IPS-20b (cell line): ENCODE results near the gene KSR2.

Experiments
- H3K27ac ChIP-seq: one replicate; pipeline ENCODE4 v1.5.1; 2013; ENCODE audit warnings: low read length
- H3K27me3 ChIP-seq: 2 replicates; pipeline ENCODE4 v1.6.1; 2013; ENCODE audit warnings: mild to moderate bottlenecking, low read length, inconsistent platforms; ENCODE audit not compliant: insufficient read depth
- H3K36me3 ChIP-seq: 2 replicates; pipeline ENCODE4 v1.6.1; 2013; ENCODE audit warnings: low read depth, mild to moderate bottlenecking, inconsistent platforms, low read length, moderate library complexity; ENCODE audit not compliant: insufficient read depth
- H3K4me1 ChIP-seq: 2 replicates; pipeline ENCODE4 v1.6.1; 2013; ENCODE audit warnings: mild to moderate bottlenecking, control low read depth, inconsistent platforms, low read length, moderate library complexity; ENCODE audit not compliant: insufficient read depth
- H3K4me3 ChIP-seq: 2 replicates; pipeline ENCODE4 v1.5.1; 2013; ENCODE audit warnings: mild to moderate bottlenecking, low read length, inconsistent platforms
- H3K9ac ChIP-seq: 2 replicates; pipeline ENCODE4 v1.6.1; 2013; ENCODE audit warnings: low read depth, mild to moderate bottlenecking, inconsistent platforms, low read length, moderate library complexity
- H3K9me3 ChIP-seq: 2 replicates; pipeline ENCODE4 v1.6.1; 2013; ENCODE audit warnings: mild to moderate bottlenecking, low read depth, low read length, inconsistent platforms; ENCODE audit not compliant: insufficient read depth

KSR2 gene

GRCh38 chr12:117433878-117434277, 534.9 kb downstream of the KSR2 start:
- no peak overlapping the region for H3K4me3 ChIP-seq
- no peak overlapping the region for H3K9ac ChIP-seq
- H3K27me3 ChIP-seq = no peaks in the 10 kb centered on the region
- no peaks in the 10 kb centered on the region for H3K36me3 ChIP-seq
- H3K9me3 ChIP-seq = no peaks in the 10 kb centered on the region
- no peak overlapping the region for H3K27ac ChIP-seq
- H3K4me1 ChIP-seq = no peaks in the 10 kb centered on the region

- H3K4me1 ChIP-seq = no peaks in the 10 kb centered on the region
- H3K36me3 ChIP-seq = no peaks in the 10 kb centered on the region
- H3K9me3 ChIP-seq = no peaks in the 10 kb centered on the region
- H3K27me3 ChIP-seq = no peaks in the 10 kb centered on the region
- H3K4me3 ChIP-seq = no peak overlapping the region
- H3K27ac ChIP-seq = no peak overlapping the region
- H3K9ac ChIP-seq = no peak overlapping the region
Measured at GRCh38 chr12:117430246-117430645, 538.5 kb downstream of the KSR2 start.

GRCh38 chr12:117427211-117427610, 541.6 kb downstream of the KSR2 start:
- Histone ChIP-seq H3K4me3 (no peak overlapping the region), H3K9ac (no peak overlapping the region), H3K36me3 (no peaks in the 10 kb centered on the region), H3K4me1 (no peaks in the 10 kb centered on the region), H3K27me3 (no peaks in the 10 kb centered on the region), H3K9me3 (no peaks in the 10 kb centered on the region), H3K27ac (no peak overlapping the region)

- Histone ChIP-seq H3K9ac (no peak overlapping the region), H3K9me3 (no peaks in the 10 kb centered on the region), H3K27ac (no peak overlapping the region), H3K4me3 (no peak overlapping the region), H3K27me3 (0 out of 2 replicates have a peak, but pooled peaks cover 5% of the 10 kb centered on the region), H3K36me3 (no peaks in the 10 kb centered on the region), H3K4me1 (no peaks in the 10 kb centered on the region)
Measured at GRCh38 chr12:117421987-117422386, 546.8 kb downstream of the KSR2 start.

GRCh38 chr12:117421068-117421752, 547.6 kb downstream of the KSR2 start:
- no peak overlapping the region for H3K9ac ChIP-seq
- H3K27ac ChIP-seq = no peak overlapping the region
- H3K9me3 ChIP-seq = no peaks in the 10 kb centered on the region
- no peak overlapping the region for H3K4me3 ChIP-seq
- no peaks in the 10 kb centered on the region for H3K4me1 ChIP-seq
- 0 out of 2 replicates have a peak, but pooled peaks cover 5% of the 10 kb centered on the region for H3K27me3 ChIP-seq
- no peaks in the 10 kb centered on the region for H3K36me3 ChIP-seq

- 0 out of 2 replicates have a peak, but pooled peaks cover 5% of the 10 kb centered on the region for H3K27me3 ChIP-seq
- no peaks in the 10 kb centered on the region for H3K9me3 ChIP-seq
- H3K4me1 ChIP-seq = no peaks in the 10 kb centered on the region
- H3K36me3 ChIP-seq = no peaks in the 10 kb centered on the region
- H3K9ac ChIP-seq = no peak overlapping the region
- no peak overlapping the region for H3K27ac ChIP-seq
- H3K4me3 ChIP-seq = no peak overlapping the region
Measured at GRCh38 chr12:117417004-117417403, 551.8 kb downstream of the KSR2 start.

GRCh38 chr12:117412465-117413188, 556.2 kb downstream of the KSR2 start:
- Histone ChIP-seq H3K4me1 (peaks cover 6% of the 10 kb centered on the region; the same call in 1 of the 2 replicates), H3K4me3 (no peak overlapping the region), H3K9me3 (no peaks in the 10 kb centered on the region), H3K9ac (no peak overlapping the region), H3K36me3 (no peaks in the 10 kb centered on the region), H3K27me3 (no peaks in the 10 kb centered on the region), H3K27ac (no peak overlapping the region)

GRCh38 chr12:117409286-117409685, 559.5 kb downstream of the KSR2 start:
- H3K4me1 ChIP-seq = peaks cover 6% of the 10 kb centered on the region; the same call in 1 of the 2 replicates
- no peak overlapping the region for H3K4me3 ChIP-seq
- H3K9me3 ChIP-seq = no peaks in the 10 kb centered on the region
- H3K27ac ChIP-seq = no peak overlapping the region
- no peaks in the 10 kb centered on the region for H3K27me3 ChIP-seq
- H3K36me3 ChIP-seq = no peaks in the 10 kb centered on the region
- H3K9ac ChIP-seq = no peak overlapping the region

- Histone ChIP-seq H3K27me3 (no peaks in the 10 kb centered on the region), H3K36me3 (no peaks in the 10 kb centered on the region), H3K27ac (no peak overlapping the region), H3K9ac (peak overlapping the region; percentile 47; the same call in 1 of the 2 replicates), H3K9me3 (peaks cover 5% of the 10 kb centered on the region; the same call in 1 of the 2 replicates), H3K4me1 (peaks cover 6% of the 10 kb centered on the region; the same call in 1 of the 2 replicates), H3K4me3 (no peak overlapping the region)
Measured at GRCh38 chr12:117408161-117408791, 560.5 kb downstream of the KSR2 start.

GRCh38 chr12:117404940-117405339, 563.9 kb downstream of the KSR2 start:
- Histone ChIP-seq H3K9ac (no peak overlapping the region), H3K27me3 (no peaks in the 10 kb centered on the region), H3K36me3 (no peaks in the 10 kb centered on the region), H3K9me3 (peaks cover 5% of the 10 kb centered on the region; the same call in 1 of the 2 replicates), H3K4me1 (peaks cover 6% of the 10 kb centered on the region; the same call in 1 of the 2 replicates), H3K27ac (no peak overlapping the region), H3K4me3 (no peak overlapping the region)

- peaks cover 6% of the 10 kb centered on the region; the same call in 1 of the 2 replicates for H3K4me1 ChIP-seq
- no peaks in the 10 kb centered on the region for H3K36me3 ChIP-seq
- H3K4me3 ChIP-seq = no peak overlapping the region
- H3K27ac ChIP-seq = no peak overlapping the region
- H3K9me3 ChIP-seq = peaks cover 5% of the 10 kb centered on the region; the same call in 1 of the 2 replicates
- no peak overlapping the region for H3K9ac ChIP-seq
- H3K27me3 ChIP-seq = no peaks in the 10 kb centered on the region
Measured at GRCh38 chr12:117404203-117404853, 564.5 kb downstream of the KSR2 start.
